ENCODE measurements around the gene TSHR. TPM values are rescaled to one million over a fixed set of nuclear protein-coding genes. Genes with fewer than 3 reads are reported as not detected.

TSHR gene
- total RNA-seq, 1 experiment from 2014 or later, result not detected

- H2AK5ac ChIP-seq (ENCODE audit: insufficient read length, low read length), result no peak overlapping the region
- H3K27me3 ChIP-seq (ENCODE audit: insufficient read depth, low read length), result no peaks in the 10 kb centered on the region
- no peak overlapping the region for H3T11ph ChIP-seq (ENCODE audit: low read length)
- H3K27me3 Mint-ChIP-seq (ENCODE audit: low read depth), result no peaks in the 10 kb centered on the region; the same call in 1 of the 2 replicates
- H3K4me1 Mint-ChIP-seq, result no peaks in the 10 kb centered on the region
- no peak overlapping the region for H4K8ac ChIP-seq (replicated peaks; ENCODE audit: insufficient read length, low read depth, low read length)
- no peak overlapping the region for H3K18ac ChIP-seq (ENCODE audit: insufficient read length, low read depth, low read length)
- TF ChIP-seq CTCF (conservative IDR thresholded peaks at IDR 0.05), result no peak
- no peak overlapping the region for H3K4me2 ChIP-seq (ENCODE audit: insufficient read depth, insufficient read length, low read length)
- no peaks in the 10 kb centered on the region for H3K23me2 ChIP-seq (ENCODE audit: insufficient read length, low read depth, low read length, poor library complexity, severe bottlenecking)
- no peak overlapping the region for H3K4me3 Mint-ChIP-seq
- H3K4ac ChIP-seq (ENCODE audit: low read depth, low read length), result no peak overlapping the region
- H3K79me2 ChIP-seq (ENCODE audit: insufficient read depth, low read length), result no peaks in the 10 kb centered on the region
- H4K91ac ChIP-seq (ENCODE audit: insufficient read length, low read depth, low read length), result no peak overlapping the region
- no peak overlapping the region for H2BK5ac ChIP-seq (ENCODE audit: insufficient read length, low read length)
- no peak overlapping the region for H3K14ac ChIP-seq (ENCODE audit: insufficient read depth, low read length)
- no peak overlapping the region for H3K9ac ChIP-seq (ENCODE audit: extremely low read depth, insufficient read length, low read length)
- no peaks in the 10 kb centered on the region; a peak in 1 of 7 replicates for H3K36me3 Mint-ChIP-seq (ENCODE audit: insufficient read depth in 1 of 3, low read depth in 3 of 3)
- no peak overlapping the region for H4K5ac ChIP-seq (ENCODE audit: insufficient read length, low read depth, low read length)
- H3K4me1 ChIP-seq (ENCODE audit: insufficient read depth, low read length), result no peaks in the 10 kb centered on the region
- no peak overlapping the region for H3K27ac ChIP-seq (ENCODE audit: insufficient read length, low read depth, low read length)
- no peak overlapping the region for H3K56ac ChIP-seq (ENCODE audit: insufficient read length, low read depth, low read length)
- H3K79me1 ChIP-seq (ENCODE audit: insufficient read depth, low read depth, low read length, poor library complexity, severe bottlenecking), result no peaks in the 10 kb centered on the region
- no peak overlapping the region for H2BK20ac ChIP-seq (ENCODE audit: low read depth, low read length, poor library complexity, severe bottlenecking)
- no peak for DNase-seq
- H2AFZ ChIP-seq (ENCODE audit: low read length), result no peak overlapping the region
- no peak overlapping the region for H3K27ac Mint-ChIP-seq
- H4K20me1 ChIP-seq (ENCODE audit: control insufficient read depth, insufficient read depth, insufficient read length), result no peaks in the 10 kb centered on the region
- no peak overlapping the region for H3K23ac ChIP-seq (ENCODE audit: insufficient read length, low read depth, low read length)
- H2BK15ac ChIP-seq (ENCODE audit: low read depth, low read length), result no peak overlapping the region
- WGBS (ENCODE audit: extremely low coverage, insufficient read length, low lambda C conversion rate), result no CpG with 5 or more reads among the region's 3 CpGs
- H2BK12ac ChIP-seq (ENCODE audit: insufficient read length, low read depth, low read length), result no peak overlapping the region
- H3K9me3 Mint-ChIP-seq, result peaks cover under 1 to 5% of the 10 kb centered on the region in 2 experiments; a peak in 4 of 5 replicates
- H2BK120ac ChIP-seq (ENCODE audit: low read depth, low read length, poor library complexity, severe bottlenecking), result no peak overlapping the region
- H3K9me3 ChIP-seq (ENCODE audit: control insufficient read depth, low read depth, low read length), result no peaks in the 10 kb centered on the region
Observed at GRCh38 chr14:81031488-81031887, 76.1 kb downstream of the TSHR start.

Data from H9 (cell line).